GM18907 (cell line): ENCODE measurements around the gene NUP160.
"Not testable (repeated sequence)": the region's sequence is repeated elsewhere in the genome, so short reads cannot be mapped to it uniquely, and the experiment has no call there.

Source experiments
- ATAC-seq: cut with Tn5 transposase; IDR thresholded peaks from one replicate; pipeline ENCODE4 v1.9.1; 2021; ENCODE audit warnings: mild to moderate bottlenecking, moderate library complexity; ENCODE audit not compliant: unreplicated experiment

Gene NUP160

GRCh38 chr11:47791774-47792430 is 56.2 kb downstream of the NUP160 start:
- ATAC-seq: no peak

DNA sequence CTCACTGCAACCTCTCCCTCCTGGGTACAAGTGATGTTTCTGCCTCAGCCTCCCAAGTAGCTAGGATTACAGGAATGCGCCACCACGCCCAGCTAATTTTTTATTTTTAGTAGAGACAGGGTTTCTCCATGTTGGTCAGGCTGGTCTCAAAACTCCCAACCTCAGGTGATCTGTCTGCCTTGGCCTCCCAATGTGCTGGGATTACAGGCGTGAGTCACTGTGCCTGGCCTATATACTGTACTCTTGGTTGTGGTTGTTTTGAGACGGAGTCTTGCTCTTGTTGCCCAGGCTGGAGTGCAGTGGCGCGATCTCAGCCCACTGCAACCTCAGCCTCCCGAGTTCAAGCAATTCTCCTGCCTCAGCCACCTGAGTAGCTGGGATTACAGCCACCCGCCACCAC is 58.1 kb downstream of the NUP160 start:
- not testable (repeated sequence) for ATAC-seq

DNA sequence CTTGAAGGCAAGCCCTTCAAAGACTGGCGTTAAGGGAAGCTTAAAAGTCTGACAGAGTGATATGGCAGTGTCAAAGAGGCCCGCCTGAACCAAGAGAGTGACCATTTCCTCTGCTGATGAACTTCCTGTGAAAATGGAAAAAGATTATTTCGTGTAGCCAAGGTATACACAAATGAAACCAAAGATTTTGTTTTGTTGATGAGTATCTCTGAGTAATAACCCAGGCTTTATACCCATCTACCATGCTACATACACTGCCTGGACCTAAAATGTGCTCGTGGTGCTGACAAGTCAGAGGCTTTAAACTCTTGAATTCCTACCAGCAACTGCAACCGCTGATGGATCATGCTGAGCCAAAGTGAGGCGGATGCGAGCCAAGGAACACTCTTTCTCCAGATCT is 60.0 kb downstream of the NUP160 start:
- no peak for ATAC-seq

- no peak for ATAC-seq
Measured at GRCh38 chr11:47786373-47786772, 61.8 kb downstream of the NUP160 start.

GRCh38 chr11:47784785-47785381 is 63.3 kb downstream of the NUP160 start:
- no peak for ATAC-seq

DNA sequence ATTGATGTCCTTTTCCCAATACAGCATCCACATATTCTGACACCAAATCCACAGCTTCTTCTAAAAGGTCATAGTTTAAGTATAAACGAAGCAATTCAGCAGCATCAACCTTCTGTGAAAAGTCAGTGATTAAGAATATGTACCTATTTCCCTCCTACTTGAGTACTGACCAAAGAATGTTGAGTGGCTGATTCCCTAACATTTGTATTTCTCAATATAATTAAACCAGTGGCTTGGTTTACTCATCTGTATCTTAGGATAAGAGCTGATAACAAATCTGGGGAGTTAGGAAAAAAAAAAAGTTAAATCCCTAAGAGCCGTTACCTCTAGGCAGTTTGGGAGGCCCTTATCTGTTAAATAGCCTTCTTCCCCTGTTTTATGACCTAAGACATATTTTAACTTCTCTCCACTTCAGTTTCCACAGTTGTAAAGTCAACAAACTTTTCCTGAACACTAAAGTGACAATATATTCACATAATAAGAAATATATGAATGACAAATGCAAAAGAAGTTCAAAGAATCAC is 65.0 kb downstream of the NUP160 start:
- no peak for ATAC-seq

GRCh38 chr11:47778878-47779483 is 69.2 kb downstream of the NUP160 start:
- no peak for ATAC-seq

- ATAC-seq: no peak
Measured at GRCh38 chr11:47775240-47775869, 72.8 kb downstream of the NUP160 start.

- no peak for ATAC-seq
Measured at GRCh38 chr11:47773882-47774281, 74.3 kb downstream of the NUP160 start.

GRCh38 chr11:47769556-47769955 is 78.6 kb downstream of the NUP160 start:
- not testable (repeated sequence) for ATAC-seq

GRCh38 chr11:47768101-47768612 is 80.0 kb downstream of the NUP160 start:
- no peak for ATAC-seq

DNA sequence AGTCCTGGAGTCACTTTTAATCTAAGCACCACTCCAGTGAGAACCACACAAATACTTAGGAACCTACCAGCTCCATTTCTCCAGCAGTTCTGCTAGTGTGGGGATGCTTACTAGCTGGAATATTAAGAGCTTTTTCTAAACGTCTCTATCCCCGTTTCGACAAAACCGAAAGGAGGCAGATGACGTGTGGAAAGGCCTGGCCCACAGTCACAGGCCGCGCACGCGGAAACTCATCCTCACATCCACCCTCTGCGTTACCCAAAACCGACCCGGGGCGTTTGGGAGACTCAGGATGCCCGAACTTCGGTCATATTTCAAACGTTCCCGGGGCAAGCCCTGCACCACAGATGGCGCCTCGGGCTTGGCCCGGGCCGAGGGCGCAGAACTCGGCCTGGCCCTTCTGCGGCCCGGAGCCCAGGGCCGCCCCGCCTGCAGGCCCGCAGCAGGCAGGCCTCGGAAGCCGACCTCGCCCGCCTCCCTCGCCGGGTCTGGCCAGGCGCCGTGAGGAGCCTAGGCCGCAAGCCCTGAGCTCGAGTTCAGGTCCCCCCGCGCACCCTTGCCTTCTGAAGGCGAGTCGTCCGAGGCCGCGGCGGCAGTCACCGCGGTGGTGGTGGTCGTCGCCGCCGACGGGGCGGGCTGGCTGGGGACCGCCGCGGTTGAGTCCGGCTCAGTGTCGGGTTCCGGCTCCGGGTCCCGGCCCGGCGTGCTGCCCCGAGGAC is 81.5 kb downstream of the NUP160 start:
- peak; percentile 36 for ATAC-seq

GRCh38 chr11:47765086-47765485 is 83.1 kb downstream of the NUP160 start:
- no peak for ATAC-seq

DNA sequence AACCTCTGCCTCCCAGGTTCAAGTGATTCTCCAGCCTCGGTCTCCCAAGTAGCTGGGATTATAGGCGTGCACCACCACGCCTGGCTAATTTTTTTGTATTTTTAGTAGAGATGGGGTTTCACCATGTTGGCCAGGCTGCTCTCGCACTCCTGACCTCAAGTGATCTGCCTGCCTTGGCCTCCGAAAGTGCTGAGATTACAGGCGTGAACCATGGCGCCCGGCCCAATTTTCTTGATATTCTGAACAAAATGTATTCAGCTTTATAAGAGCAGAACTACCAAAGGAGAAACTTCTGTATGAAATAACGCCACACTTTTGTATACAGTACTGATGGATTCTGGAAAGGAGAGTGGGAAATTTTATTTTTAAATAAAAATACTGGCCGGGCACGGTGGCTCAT is 88.9 kb downstream of the NUP160 start:
- not testable (repeated sequence) for ATAC-seq

DNA sequence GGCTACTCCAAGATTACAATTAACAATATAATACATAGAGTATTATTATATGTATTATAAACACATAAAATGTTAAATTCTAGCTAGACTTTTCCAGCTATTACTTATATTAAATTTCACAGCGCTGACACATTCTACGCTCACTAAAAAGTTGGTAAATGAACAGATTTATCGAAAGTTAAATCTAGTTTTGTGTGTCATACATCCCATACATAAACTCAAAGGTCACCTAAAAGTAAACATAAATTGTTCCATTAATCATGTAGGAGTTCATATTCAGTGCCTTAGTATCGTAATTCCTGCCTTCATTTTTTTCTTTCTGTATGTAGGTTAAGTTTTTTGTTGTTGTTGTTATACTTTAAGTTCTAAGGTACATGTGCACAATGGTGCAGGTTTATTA is 91.9 kb downstream of the NUP160 start:
- no peak for ATAC-seq

DNA sequence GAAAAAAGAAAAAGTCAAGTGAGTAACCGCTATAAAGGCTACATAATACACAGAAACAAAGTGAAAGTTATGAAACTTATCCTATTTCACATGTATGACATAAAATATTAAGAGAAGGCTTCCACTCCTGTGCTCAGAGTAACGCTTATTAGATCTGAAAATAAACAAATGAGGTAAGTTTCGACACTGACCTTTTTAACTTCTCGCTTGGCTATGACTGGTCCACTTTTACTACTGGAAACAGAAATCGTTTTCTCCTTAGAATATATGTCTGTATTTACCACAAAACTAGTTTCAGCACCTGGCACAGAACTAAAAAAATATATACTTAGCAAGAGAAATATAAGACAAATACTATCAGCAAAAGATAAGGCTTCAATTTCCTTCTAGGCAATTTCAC is 97.4 kb downstream of the NUP160 start:
- no peak for ATAC-seq

DNA sequence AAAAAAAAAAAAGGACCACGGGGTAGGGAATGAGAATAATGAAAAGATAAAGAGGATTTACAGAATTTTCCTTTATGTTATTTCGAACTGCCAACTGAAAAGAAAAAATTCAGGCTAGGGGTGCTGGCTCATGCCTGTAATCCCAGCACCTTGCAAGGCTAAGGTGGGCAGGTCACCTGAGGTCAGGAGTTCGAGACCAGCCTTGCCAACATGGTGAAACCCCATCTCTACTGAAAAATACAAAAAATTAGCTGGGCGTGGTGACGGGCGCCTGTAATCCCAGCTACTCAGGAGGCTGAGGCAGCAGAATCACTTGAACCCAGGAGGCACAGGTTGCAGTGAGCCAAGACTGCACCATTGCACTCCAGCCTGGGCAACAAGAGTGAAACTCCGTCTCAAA is 105.7 kb downstream of the NUP160 start:
- not testable (repeated sequence) for ATAC-seq

DNA sequence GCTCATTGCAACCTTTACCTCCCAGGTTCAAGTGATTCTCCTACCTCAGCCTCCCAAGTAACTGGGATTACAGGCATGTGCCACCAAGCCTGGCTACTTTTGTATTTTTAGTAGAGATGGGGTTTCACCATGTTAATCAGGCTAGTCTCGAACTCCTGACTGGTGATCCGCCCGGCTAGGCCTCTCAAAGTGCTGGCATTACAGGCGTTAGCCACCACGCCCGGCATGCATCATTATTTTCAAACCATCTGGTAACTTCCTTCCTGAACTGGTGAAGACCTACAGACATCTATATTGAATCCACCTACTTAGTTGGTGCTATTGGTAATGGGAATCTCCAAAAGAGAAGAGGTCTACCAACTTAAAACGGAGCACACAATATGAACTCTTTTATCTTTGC is 110.3 kb downstream of the NUP160 start:
- ATAC-seq: not testable (repeated sequence)

- ATAC-seq: no peak
Measured at GRCh38 chr11:47732271-47732670, 115.9 kb downstream of the NUP160 start.

- ATAC-seq: no peak
Measured at GRCh38 chr11:47731475-47731874, 116.7 kb downstream of the NUP160 start.
